Peyer's patch (tissue), 4 donors: ENCODE measurements around the gene PLOD3. TPM values are rescaled to one million over a fixed set of nuclear protein-coding genes. Genes with fewer than 3 reads are reported as not detected.

Experiments
- DNase-seq, 3 donors: peaks; one replicate each; pipeline ENCODE4 v3.0.0-alpha.2; 2017 to 2019
- H3K27ac ChIP-seq, 4 donors: fragments of 200-600 bp; sonication (generic); one replicate each; pipeline ENCODE4 v1.5.1; 2016 to 2019
- H3K27me3 ChIP-seq, 2 donors: fragments of 200-600 bp; sonication (generic); one replicate each; pipeline ENCODE4 v1.5.1; 2019
- H3K36me3 ChIP-seq, 3 donors: fragments of 200-600 bp; sonication (generic); one replicate each; pipeline ENCODE4 v1.5.1; 2016 to 2019
- H3K4me1 ChIP-seq, 4 donors: fragments of 200-600 bp; sonication (generic); one replicate each; pipeline ENCODE4 v1.5.1; 2016 to 2019
- H3K4me3 ChIP-seq, 4 donors: fragments of 200-600 bp; sonication (generic); 1 replicate in 3 of 4; 2 replicates in 1 of 4; pipeline ENCODE4 v1.5.1; 2016 to 2019; ENCODE audit warnings: mild to moderate bottlenecking in 1 of 4
- H3K9me3 ChIP-seq, 4 donors: fragments of 200-600 bp; sonication (generic); one replicate each; pipeline ENCODE4 v1.5.1; 2016 to 2019; ENCODE audit warnings: mild to moderate bottlenecking in 1 of 4
- POLR2A ChIP-seq, 2 donors: fragments of 450-650 bp; IDR thresholded peaks; one replicate each; pipeline ENCODE4 v1.5.1; 2017; ENCODE audit warnings: antibody characterized with exemption in 2 of 2, mild to moderate bottlenecking in 2 of 2, moderate library complexity in 2 of 2
- total RNA-seq, 4 donors: library from RNA; depleted of rRNA; stranded (reverse); fragments of >200 nt; gene quantifications; one replicate each; pipeline ENCODE4 v1.1.0, GENCODE V29; 2016
- TF ChIP-seq, protein P1 (sequence below), 6 experiments: fragments of 450-650 bp in 4 of 6; fragments of 200-600 bp in 2 of 6; sonication (generic) in 1 of 6; IDR thresholded peaks; one replicate each; pipeline ENCODE4 v1.5.1; 2017 to 2019; ENCODE audit warnings: antibody characterized with exemption in 6 of 6, mild to moderate bottlenecking in 3 of 6, moderate library complexity in 1 of 6

PLOD3 gene
- total RNA-seq, 4 donors from 2014 or later = 62.7 to 103 (median 83.7) TPM

GRCh38 chr7:101169110-101169837 is 48.1 kb downstream of the PLOD3 start:
- H3K9me3 ChIP-seq = peaks cover 0 to 8% (median 0%) of the 10 kb centered on the region in 4 donors
- H3K4me3 ChIP-seq = no peak overlapping the region
- DNase-seq = no peak
- H3K4me1 ChIP-seq = peaks cover 2 to 67% (median 41%) of the 10 kb centered on the region in 4 donors
- H3K27me3 ChIP-seq = peaks cover 0 to 68% of the 10 kb centered on the region in 2 donors
- TF ChIP-seq, protein P1, sequence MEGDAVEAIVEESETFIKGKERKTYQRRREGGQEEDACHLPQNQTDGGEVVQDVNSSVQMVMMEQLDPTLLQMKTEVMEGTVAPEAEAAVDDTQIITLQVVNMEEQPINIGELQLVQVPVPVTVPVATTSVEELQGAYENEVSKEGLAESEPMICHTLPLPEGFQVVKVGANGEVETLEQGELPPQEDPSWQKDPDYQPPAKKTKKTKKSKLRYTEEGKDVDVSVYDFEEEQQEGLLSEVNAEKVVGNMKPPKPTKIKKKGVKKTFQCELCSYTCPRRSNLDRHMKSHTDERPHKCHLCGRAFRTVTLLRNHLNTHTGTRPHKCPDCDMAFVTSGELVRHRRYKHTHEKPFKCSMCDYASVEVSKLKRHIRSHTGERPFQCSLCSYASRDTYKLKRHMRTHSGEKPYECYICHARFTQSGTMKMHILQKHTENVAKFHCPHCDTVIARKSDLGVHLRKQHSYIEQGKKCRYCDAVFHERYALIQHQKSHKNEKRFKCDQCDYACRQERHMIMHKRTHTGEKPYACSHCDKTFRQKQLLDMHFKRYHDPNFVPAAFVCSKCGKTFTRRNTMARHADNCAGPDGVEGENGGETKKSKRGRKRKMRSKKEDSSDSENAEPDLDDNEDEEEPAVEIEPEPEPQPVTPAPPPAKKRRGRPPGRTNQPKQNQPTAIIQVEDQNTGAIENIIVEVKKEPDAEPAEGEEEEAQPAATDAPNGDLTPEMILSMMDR (IDR thresholded peaks at IDR 0.05) = no peak
- no peak for TF ChIP-seq POLR2A (IDR thresholded peaks at IDR 0.05)
- H3K36me3 ChIP-seq = no peaks in the 10 kb centered on the region
- H3K27ac ChIP-seq = no peak overlapping the region

DNA sequence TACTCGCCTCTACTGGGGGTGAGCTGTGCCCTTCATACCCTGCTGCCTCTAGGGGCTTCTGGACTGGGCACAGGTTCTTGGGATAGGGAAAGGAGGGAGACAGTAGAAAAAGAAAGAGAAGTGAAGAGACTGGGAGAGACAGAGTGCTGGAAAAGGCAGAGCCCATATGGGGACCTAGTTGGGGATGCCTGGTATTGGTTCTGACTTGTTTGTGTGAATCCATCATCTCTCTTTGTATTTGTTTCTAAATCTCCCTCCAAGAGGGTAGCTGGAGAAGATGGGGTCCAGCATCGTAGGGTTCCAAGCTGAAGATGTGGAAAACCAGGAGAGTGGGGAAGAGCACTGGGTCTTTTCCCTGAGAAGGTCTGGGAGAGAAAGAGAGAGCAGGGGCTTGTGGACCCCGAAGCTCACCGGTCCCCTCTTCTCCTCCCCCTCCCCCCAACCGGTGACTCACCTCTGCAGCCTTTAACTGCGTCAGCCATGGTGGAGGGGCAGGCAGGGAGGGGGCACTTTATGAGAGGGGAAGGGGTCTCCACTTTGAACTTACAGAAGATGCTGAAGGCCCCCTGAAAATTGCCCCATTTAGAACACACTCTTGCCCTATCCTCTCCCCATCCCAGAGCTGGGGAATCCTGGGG is 48.9 kb downstream of the PLOD3 start:
- DNase-seq = no peak
- H3K36me3 ChIP-seq = no peaks in the 10 kb centered on the region
- peaks cover 3 to 69% (median 43%) of the 10 kb centered on the region in 4 donors for H3K4me1 ChIP-seq
- peaks cover 0 to 70% of the 10 kb centered on the region in 2 donors for H3K27me3 ChIP-seq
- H3K27ac ChIP-seq = no peak overlapping the region
- TF ChIP-seq POLR2A (IDR thresholded peaks at IDR 0.05) = no peak
- TF ChIP-seq, protein P1 (IDR thresholded peaks at IDR 0.05) = no peak
- H3K4me3 ChIP-seq = no peak overlapping the region
- H3K9me3 ChIP-seq = peaks cover 0 to 6% (median 0%) of the 10 kb centered on the region in 4 donors

DNA sequence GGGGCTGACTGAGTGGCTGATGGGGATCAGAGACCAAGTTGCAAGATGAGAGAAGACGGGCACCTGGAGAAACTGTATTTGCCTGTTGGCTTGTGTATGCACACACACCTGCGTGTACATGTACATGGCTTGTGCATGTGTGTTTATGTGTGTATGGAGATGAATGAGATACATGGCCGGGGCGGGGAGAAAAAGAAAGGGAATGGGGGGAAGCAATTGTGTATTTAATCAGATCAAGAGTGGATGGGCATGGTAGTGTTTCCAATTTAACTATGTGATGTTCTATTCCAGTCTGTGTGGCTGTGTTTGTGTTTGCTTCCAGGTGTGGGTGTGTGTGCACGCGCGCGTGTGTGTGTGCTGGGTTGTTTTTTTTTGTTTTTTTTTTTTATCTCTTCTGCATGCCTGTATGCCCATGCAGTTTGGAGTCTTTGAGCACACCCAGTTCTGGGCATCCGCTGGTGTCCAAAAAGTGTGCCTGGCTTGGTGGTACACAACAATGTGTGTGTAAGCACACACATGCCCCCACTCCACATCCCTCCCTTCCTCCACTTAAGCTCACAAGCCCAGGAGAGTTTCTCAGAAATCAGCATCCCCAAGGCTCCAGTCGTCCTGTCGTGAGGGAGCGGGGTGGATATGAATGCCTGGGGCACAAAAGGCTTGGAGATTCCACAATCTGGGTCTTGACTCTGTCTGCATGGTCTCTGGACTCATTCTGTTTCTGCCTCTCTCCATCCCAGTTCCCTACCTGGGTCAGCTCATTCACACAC is 49.6 kb downstream of the PLOD3 start:
- H3K4me1 ChIP-seq = peaks cover 3 to 69% (median 40%) of the 10 kb centered on the region in 4 donors
- no peak overlapping the region for H3K4me3 ChIP-seq
- H3K27me3 ChIP-seq = peaks cover 0 to 66% of the 10 kb centered on the region in 2 donors
- H3K36me3 ChIP-seq = no peaks in the 10 kb centered on the region
- no peak for DNase-seq
- H3K27ac ChIP-seq = no peak overlapping the region
- no peak for TF ChIP-seq POLR2A (IDR thresholded peaks at IDR 0.05)
- TF ChIP-seq, protein P1 (IDR thresholded peaks at IDR 0.05) = no peak
- H3K9me3 ChIP-seq = peaks cover 0 to 6% (median 0%) of the 10 kb centered on the region in 4 donors

DNA sequence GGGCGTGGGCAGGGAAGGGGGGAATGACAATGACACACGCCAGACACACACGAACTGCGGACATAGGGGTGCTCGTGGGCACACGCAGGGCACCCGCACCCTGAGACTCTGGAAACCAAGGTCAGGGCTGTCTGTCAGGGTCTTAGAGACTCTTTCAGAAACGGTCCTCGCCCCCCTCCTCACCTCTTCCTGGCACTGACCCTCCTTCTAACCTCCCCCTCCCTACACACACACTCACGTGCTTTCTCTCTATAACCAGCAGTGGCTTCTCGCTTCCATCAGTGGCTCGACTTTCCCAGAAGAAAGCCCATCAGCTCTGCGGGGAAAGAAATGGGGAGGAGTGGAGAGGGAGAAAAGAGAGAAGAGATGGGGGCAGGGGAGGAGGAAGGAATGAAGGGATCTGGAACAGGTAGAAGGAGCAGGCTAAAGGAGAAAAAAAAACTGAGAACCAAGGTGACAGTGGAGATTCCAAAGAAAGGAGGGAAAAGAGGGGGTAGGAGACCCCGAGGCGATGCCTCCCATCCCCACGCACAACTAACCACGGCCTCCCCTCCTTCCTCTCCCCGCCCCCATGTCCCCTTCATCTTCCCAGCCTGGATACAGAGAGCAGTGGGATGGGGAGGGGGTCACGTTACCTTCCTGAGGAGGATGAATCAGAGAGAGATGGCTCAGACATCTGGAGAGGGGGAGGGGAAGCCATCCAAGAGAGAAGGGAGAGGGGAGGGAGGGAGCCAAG is 50.3 kb downstream of the PLOD3 start:
- Histone ChIP-seq H3K9me3 (peaks cover 0 to 4% (median 0%) of the 10 kb centered on the region in 4 donors), H3K27ac (no peak overlapping the region), H3K4me3 (no peak overlapping the region), H3K36me3 (no peaks in the 10 kb centered on the region), H3K4me1 (peaks cover 3 to 69% (median 38%) of the 10 kb centered on the region in 4 donors), H3K27me3 (peaks cover 0 to 58% of the 10 kb centered on the region in 2 donors)
- DNase-seq = no peak
- no peak for TF ChIP-seq POLR2A (IDR thresholded peaks at IDR 0.05)

GRCh38 chr7:101166648-101166908 is 50.8 kb downstream of the PLOD3 start:
- H3K27me3 ChIP-seq = peaks cover 0 to 53% of the 10 kb centered on the region in 2 donors
- DNase-seq = no peak
- H3K9me3 ChIP-seq = peaks cover 0 to 3% (median 0%) of the 10 kb centered on the region in 4 donors
- H3K36me3 ChIP-seq = no peaks in the 10 kb centered on the region
- TF ChIP-seq, protein P1 (IDR thresholded peaks at IDR 0.05) = no peak
- TF ChIP-seq POLR2A (IDR thresholded peaks at IDR 0.05) = no peak
- peaks cover 3 to 65% (median 33%) of the 10 kb centered on the region in 4 donors for H3K4me1 ChIP-seq
- no peak overlapping the region for H3K27ac ChIP-seq
- H3K4me3 ChIP-seq = no peak overlapping the region
